ENCODE results near the gene TMEM30B.

DNA sequence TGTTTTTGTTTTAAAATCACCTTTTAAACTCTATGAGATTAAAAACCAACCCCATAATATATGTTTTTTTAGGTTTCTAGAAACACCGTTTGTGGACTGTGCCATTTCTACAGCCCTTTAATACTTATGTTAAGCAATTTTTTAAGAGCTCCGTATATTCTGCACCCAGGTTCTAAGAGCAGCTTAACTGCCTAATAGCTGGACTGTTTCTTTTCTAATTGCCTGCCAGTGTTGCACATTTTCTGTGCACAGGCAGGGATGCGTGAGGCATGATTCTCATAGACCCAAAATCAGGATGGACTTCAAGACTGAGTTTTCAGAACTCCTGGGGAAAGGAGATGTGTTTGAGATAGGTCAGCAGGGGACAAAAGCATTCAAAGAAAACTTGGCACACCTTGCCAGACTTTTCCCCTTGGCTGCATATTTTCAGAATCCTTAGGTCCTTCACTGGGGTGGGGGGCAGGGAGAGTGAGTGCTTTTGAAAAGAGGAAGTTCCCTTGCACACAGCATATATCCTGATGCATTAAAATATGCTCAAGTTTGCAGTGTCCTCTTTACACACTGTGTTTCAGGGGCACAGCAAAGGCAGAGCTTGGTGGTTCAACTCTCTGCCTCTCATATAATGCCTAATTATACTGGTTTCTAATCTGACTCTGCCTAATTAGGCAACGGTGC is 27.9 kb downstream of the TMEM30B start:
- TF ChIP-seq POLR2AphosphoS5 (IDR thresholded peaks at IDR 0.05), result no peak
- TF ChIP-seq, protein P1, sequence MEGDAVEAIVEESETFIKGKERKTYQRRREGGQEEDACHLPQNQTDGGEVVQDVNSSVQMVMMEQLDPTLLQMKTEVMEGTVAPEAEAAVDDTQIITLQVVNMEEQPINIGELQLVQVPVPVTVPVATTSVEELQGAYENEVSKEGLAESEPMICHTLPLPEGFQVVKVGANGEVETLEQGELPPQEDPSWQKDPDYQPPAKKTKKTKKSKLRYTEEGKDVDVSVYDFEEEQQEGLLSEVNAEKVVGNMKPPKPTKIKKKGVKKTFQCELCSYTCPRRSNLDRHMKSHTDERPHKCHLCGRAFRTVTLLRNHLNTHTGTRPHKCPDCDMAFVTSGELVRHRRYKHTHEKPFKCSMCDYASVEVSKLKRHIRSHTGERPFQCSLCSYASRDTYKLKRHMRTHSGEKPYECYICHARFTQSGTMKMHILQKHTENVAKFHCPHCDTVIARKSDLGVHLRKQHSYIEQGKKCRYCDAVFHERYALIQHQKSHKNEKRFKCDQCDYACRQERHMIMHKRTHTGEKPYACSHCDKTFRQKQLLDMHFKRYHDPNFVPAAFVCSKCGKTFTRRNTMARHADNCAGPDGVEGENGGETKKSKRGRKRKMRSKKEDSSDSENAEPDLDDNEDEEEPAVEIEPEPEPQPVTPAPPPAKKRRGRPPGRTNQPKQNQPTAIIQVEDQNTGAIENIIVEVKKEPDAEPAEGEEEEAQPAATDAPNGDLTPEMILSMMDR (IDR thresholded peaks at IDR 0.05), result no peak
- no peak for TF ChIP-seq POLR2A (IDR thresholded peaks at IDR 0.05)
